ENCODE results near the gene BTBD16. TPM values are rescaled to one million over a fixed set of nuclear protein-coding genes. Genes with fewer than 3 reads are reported as not detected.

BTBD16 gene
- total RNA-seq, 3 donors from 2014 or later, result 0.29 TPM; not detected in 2

DNA sequence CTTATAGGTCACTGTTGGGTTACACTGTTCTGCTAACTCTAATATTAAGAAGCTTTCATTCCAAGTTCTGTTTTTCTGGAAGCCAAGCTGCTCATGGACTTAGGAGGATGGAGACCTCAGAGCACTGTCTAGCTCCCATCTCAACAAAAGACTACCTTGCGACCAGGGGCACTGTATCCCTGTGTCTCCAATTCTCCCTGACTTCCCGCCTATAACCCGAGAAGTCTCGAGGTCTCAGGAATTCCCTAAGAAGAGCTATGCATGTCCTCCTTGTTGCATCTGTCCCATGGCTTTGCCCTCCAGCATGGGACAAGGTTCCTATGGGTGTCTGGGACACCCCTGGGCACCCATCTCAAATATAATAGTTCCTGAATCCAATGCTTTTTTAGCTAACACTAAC, 31.2 kb downstream of the BTBD16 start:
- intact Hi-C loops (cut with DNase I; ENCODE audit: low total_unique reads), result no loop called here
- no peaks in the 10 kb centered on the region for H3K27me3 ChIP-seq
- H3K36me3 ChIP-seq, result no peaks in the 10 kb centered on the region
- DNase-seq (ENCODE audit: low spot score in 2 of 2), result no peak
- H3K4me1 ChIP-seq, result no peaks in the 10 kb centered on the region
- no peak overlapping the region for H3K27ac ChIP-seq
- H3K9me3 ChIP-seq, result no peaks in the 10 kb centered on the region
- H3K4me3 ChIP-seq, result no peak overlapping the region
- TF ChIP-seq CTCF (IDR thresholded peaks at IDR 0.05) (no peak), POLR2A (IDR thresholded peaks at IDR 0.05) (no peak), POLR2AphosphoS5 (IDR thresholded peaks at IDR 0.05) (no peak)

GRCh38 chr10:122303271-122304053, 32.4 kb downstream of the BTBD16 start:
- H3K4me3 ChIP-seq, result no peak overlapping the region
- H3K36me3 ChIP-seq, result no peaks in the 10 kb centered on the region
- intact Hi-C loops (cut with DNase I; ENCODE audit: low total_unique reads), result no loop called here

GRCh38 chr10:122304054-122304579, 33.0 kb downstream of the BTBD16 start:
- no peaks in the 10 kb centered on the region for H3K27me3 ChIP-seq
- intact Hi-C loops (cut with DNase I; ENCODE audit: low total_unique reads), result no loop called here
- H3K9me3 ChIP-seq, result no peaks in the 10 kb centered on the region

More at GRCh38 chr10:122303271-122304053, 32.4 kb downstream of the BTBD16 start:
- DNase-seq (ENCODE audit: low spot score in 2 of 2), result no peak
- TF ChIP-seq POLR2AphosphoS5 (IDR thresholded peaks at IDR 0.05) (no peak), POLR2A (IDR thresholded peaks at IDR 0.05) (no peak), CTCF (IDR thresholded peaks at IDR 0.05) (no peak)
- Histone ChIP-seq H3K9me3 (no peaks in the 10 kb centered on the region), H3K4me1 (peaks cover 0 to under 1% of the 10 kb centered on the region in 2 donors), H3K27ac (no peak overlapping the region), H3K27me3 (no peaks in the 10 kb centered on the region)

GRCh38 chr10:122306282-122306681, 35.2 kb downstream of the BTBD16 start:
- H3K27me3 ChIP-seq, result no peaks in the 10 kb centered on the region
- H3K9me3 ChIP-seq, result no peaks in the 10 kb centered on the region
- DNase-seq (ENCODE audit: low spot score in 2 of 2), result no peak
- peaks cover 0 to 4% of the 10 kb centered on the region in 2 donors for H3K4me1 ChIP-seq
- intact Hi-C loops (cut with DNase I; ENCODE audit: low total_unique reads), result no loop called here
- no peaks in the 10 kb centered on the region for H3K36me3 ChIP-seq
- no peak overlapping the region for H3K27ac ChIP-seq
- H3K4me3 ChIP-seq, result no peak overlapping the region
- no peak for TF ChIP-seq POLR2AphosphoS5 (IDR thresholded peaks at IDR 0.05)
- no peak for TF ChIP-seq CTCF (IDR thresholded peaks at IDR 0.05)
- no peak for TF ChIP-seq POLR2A (IDR thresholded peaks at IDR 0.05)

More at GRCh38 chr10:122304054-122304579, 33.0 kb downstream of the BTBD16 start:
- H3K4me3 ChIP-seq, result no peak overlapping the region
- TF ChIP-seq POLR2A (IDR thresholded peaks at IDR 0.05), result no peak
- no peak for TF ChIP-seq POLR2AphosphoS5 (IDR thresholded peaks at IDR 0.05)
- no peak for TF ChIP-seq CTCF (IDR thresholded peaks at IDR 0.05)
- no peaks in the 10 kb centered on the region for H3K36me3 ChIP-seq
- DNase-seq (ENCODE audit: low spot score in 2 of 2), result no peak
- no peak overlapping the region for H3K27ac ChIP-seq
- peaks cover 0 to 4% of the 10 kb centered on the region in 2 donors for H3K4me1 ChIP-seq

DNA sequence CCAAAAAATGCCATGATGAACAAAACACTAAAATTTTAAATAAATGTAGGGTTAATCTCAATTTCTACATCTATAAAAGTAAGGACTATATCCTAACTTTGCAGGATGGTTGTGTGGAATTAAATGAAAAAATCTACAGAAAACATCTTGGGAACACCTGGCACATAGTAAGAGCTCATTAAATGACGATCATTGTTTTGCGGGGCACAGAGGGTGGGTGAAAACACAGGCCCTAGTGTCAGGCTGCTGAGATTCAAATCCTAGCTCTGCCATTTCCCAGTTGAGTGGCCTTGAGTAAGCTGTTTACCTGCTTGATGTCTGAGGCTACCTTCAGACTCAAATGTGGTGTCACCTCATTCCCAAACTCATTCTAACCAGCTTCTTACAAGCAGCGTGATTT, 35.6 kb downstream of the BTBD16 start:
- no peak for TF ChIP-seq POLR2A (IDR thresholded peaks at IDR 0.05)
- no peak for TF ChIP-seq CTCF (IDR thresholded peaks at IDR 0.05)
- no peak for TF ChIP-seq POLR2AphosphoS5 (IDR thresholded peaks at IDR 0.05)
- H3K27me3 ChIP-seq, result no peaks in the 10 kb centered on the region
- H3K4me1 ChIP-seq, result peaks cover 0 to 4% of the 10 kb centered on the region in 2 donors
- intact Hi-C loops (cut with DNase I; ENCODE audit: low total_unique reads), result no loop called here
- no peak overlapping the region for H3K27ac ChIP-seq
- no peak for DNase-seq (ENCODE audit: low spot score in 2 of 2)
- no peaks in the 10 kb centered on the region for H3K9me3 ChIP-seq
- H3K4me3 ChIP-seq, result no peak overlapping the region
- no peaks in the 10 kb centered on the region for H3K36me3 ChIP-seq

Data from breast epithelium (tissue), 4 donors.